ENCODE results near the gene IGSF11. TPM values are rescaled to one million over a fixed set of nuclear protein-coding genes. Genes with fewer than 3 reads are reported as not detected.

Gene IGSF11
- total and polyA plus RNA-seq, 2 of the 4 experiments (the other 2 are of a cell fraction), result 0.18 TPM; not detected in 1

GRCh38 chr3:118927449-118927848 lies 107.2 kb downstream of the IGSF11 start:
- in situ Hi-C loops (cut with MboI; ENCODE audit: low sequenced_read_pairs), result no loop called here
- Histone ChIP-seq H3K9me1 (ENCODE audit: insufficient read depth, low read length) (no peaks in the 10 kb centered on the region), H3K79me1 (ENCODE audit: low read depth in 1 of 2, low read length in 2 of 2) (no peaks in the 10 kb centered on the region), H2BK15ac (ENCODE audit: low read depth, low read length) (no peak overlapping the region), H3K27me3 (ENCODE audit: control insufficient read depth, insufficient read depth, low read length) (no peaks in the 10 kb centered on the region), H3K56ac (ENCODE audit: extremely low read depth, insufficient read depth, low read length) (no peak overlapping the region), H3K14ac (replicated peaks; ENCODE audit: low read depth, low read length) (no peak overlapping the region), H3K27ac (ENCODE audit: insufficient read depth, low read length) (no peak overlapping the region), H2BK5ac (ENCODE audit: low read depth, low read length, poor library complexity, severe bottlenecking) (no peak overlapping the region), H3K18ac (ENCODE audit: low read depth, low read length) (no peak overlapping the region), H3K4ac (ENCODE audit: low read depth, low read length) (no peak overlapping the region), H2BK120ac (ENCODE audit: low read depth, low read length) (no peak overlapping the region), H4K20me1 (ENCODE audit: insufficient read depth, low read length) (no peaks in the 10 kb centered on the region), H4K91ac (ENCODE audit: insufficient read depth, low read depth, low read length) (no peak overlapping the region), H3K9ac (ENCODE audit: low read depth, low read length) (no peak overlapping the region), H2BK20ac (ENCODE audit: low read depth, low read length) (no peak overlapping the region), H3K4me3 (ENCODE audit: insufficient read depth, low read depth, low read length) (no peak overlapping the region), H3K4me2 (ENCODE audit: low read depth, low read length) (no peak overlapping the region), H4K8ac (ENCODE audit: low read depth in 2 of 2, low read length in 2 of 2) (no peak overlapping the region), H2AFZ (replicated peaks; ENCODE audit: low read length, poor library complexity) (no peak overlapping the region), H3K23ac (ENCODE audit: low read depth, low read length) (no peak overlapping the region), H3K4me1 (ENCODE audit: control insufficient read depth, insufficient read depth, low read length) (no peaks in the 10 kb centered on the region), H4K5ac (ENCODE audit: low read depth, low read length) (no peak overlapping the region), H3K9me3 (ENCODE audit: control insufficient read depth, insufficient read depth, low read length) (no peaks in the 10 kb centered on the region), H2AK9ac (replicated peaks; ENCODE audit: low read depth, low read length, poor library complexity) (no peak overlapping the region), H3K36me3 (ENCODE audit: control insufficient read depth, insufficient read depth, low read length) (no peaks in the 10 kb centered on the region), H2AK5ac (ENCODE audit: low read depth, low read length) (no peak overlapping the region)
- dilution Hi-C loops (cut with HindIII; ENCODE audit: low sequenced_read_pairs, unreplicated experiment), result no loop called here
- no TSS peak for BruUV-seq (replicated peaks)
- TF ChIP-seq, protein P1, sequence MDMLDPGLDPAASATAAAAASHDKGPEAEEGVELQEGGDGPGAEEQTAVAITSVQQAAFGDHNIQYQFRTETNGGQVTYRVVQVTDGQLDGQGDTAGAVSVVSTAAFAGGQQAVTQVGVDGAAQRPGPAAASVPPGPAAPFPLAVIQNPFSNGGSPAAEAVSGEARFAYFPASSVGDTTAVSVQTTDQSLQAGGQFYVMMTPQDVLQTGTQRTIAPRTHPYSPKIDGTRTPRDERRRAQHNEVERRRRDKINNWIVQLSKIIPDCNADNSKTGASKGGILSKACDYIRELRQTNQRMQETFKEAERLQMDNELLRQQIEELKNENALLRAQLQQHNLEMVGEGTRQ (IDR thresholded peaks at IDR 0.05; ENCODE audit: low read depth, low read length), result no peak
- TF ChIP-seq BHLHE40 (IDR thresholded peaks at IDR 0.05; ENCODE audit: low read depth, low read length) (no peak), RCOR1 (IDR thresholded peaks at IDR 0.05; ENCODE audit: insufficient replicate concordance, low read length) (no peak), POLR2A (IDR thresholded peaks at IDR 0.05; ENCODE audit: low read depth, low read length) (no peak), CHD1 (IDR thresholded peaks at IDR 0.05; ENCODE audit: low read depth, low read length) (no peak), FOS (IDR thresholded peaks at IDR 0.05; ENCODE audit: low read depth, low read length) (no peak), SMC3 (IDR thresholded peaks at IDR 0.05; ENCODE audit: low read depth, low read length) (no peak), MAFK (IDR thresholded peaks at IDR 0.05; ENCODE audit: low read depth, low read length) (no peak), RAD21 (IDR thresholded peaks at IDR 0.05; ENCODE audit: low read length) (no peak), MAZ (IDR thresholded peaks at IDR 0.05; ENCODE audit: borderline replicate concordance, low read depth, low read length) (no peak), RFX5 (IDR thresholded peaks at IDR 0.05; ENCODE audit: low read depth, low read length) (no peak), CEBPB (IDR thresholded peaks at IDR 0.05; ENCODE audit: low read depth, low read length) (no peak)
- TF ChIP-seq, protein P2, sequence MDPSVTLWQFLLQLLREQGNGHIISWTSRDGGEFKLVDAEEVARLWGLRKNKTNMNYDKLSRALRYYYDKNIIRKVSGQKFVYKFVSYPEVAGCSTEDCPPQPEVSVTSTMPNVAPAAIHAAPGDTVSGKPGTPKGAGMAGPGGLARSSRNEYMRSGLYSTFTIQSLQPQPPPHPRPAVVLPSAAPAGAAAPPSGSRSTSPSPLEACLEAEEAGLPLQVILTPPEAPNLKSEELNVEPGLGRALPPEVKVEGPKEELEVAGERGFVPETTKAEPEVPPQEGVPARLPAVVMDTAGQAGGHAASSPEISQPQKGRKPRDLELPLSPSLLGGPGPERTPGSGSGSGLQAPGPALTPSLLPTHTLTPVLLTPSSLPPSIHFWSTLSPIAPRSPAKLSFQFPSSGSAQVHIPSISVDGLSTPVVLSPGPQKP (IDR thresholded peaks at IDR 0.05; ENCODE audit: borderline replicate concordance, low read depth, low read length), result no peak
- CTCF ChIA-PET, result no interaction called here
- intact Hi-C loops (cut with micrococcal nuclease), result no loop called here
- POLR2A ChIA-PET (ENCODE audit: unreplicated experiment), result no interaction called here
- WGBS, 2 experiments (ENCODE audit: extremely low coverage in 2 of 2, insufficient read length in 1 of 2), result no CpG with 5 or more reads among the region's 6 CpGs
- ATAC-seq (ENCODE audit: low read depth), result no peak
- DNase-seq, result no peak
